ENCODE results near the gene ZGLP1.

ZGLP1 gene

DNA sequence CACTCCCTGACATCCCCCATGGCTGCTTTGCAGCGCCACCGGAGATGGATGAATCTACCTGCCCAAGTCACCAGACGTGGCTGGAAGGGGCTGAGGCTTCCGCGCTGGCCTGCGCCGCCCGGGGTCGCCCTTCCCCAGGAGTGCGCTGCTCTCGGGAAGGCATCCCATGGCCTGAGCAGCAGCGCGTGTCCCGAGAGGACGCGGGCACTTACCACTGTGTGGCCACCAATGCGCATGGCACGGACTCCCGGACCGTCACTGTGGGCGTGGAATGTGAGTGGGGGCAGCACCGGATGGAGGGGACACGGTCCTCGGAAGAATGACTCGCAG lies 15.3 kb downstream of the ZGLP1 start:
- Histone ChIP-seq H3K9ac (ENCODE audit: low read length in 5 of 5) (no peak overlapping the region), H3K9me3 (ENCODE audit: control insufficient read depth in 5 of 5, low read length in 5 of 5) (no peaks in the 10 kb centered on the region), H3K36me3 (ENCODE audit: control insufficient read depth in 5 of 5, insufficient read depth in 5 of 5, low read length in 5 of 5) (no peaks in the 10 kb centered on the region), H3K27me3 (ENCODE audit: control insufficient read depth in 5 of 5, insufficient read depth in 4 of 5, low read length in 5 of 5) (peaks cover 48 to 72% (median 62%) of the 10 kb centered on the region in 5 donors), H3K4me1 (ENCODE audit: control insufficient read depth in 5 of 5, insufficient read depth in 5 of 5, low read length in 5 of 5) (peaks cover 2 to 62% (median 48%) of the 10 kb centered on the region in 5 donors), H3K27ac (ENCODE audit: low read depth, low read length) (no peak overlapping the region), H3K4me3 (ENCODE audit: low read depth in 1 of 5, low read length in 5 of 5) (no peak overlapping the region)

DNA sequence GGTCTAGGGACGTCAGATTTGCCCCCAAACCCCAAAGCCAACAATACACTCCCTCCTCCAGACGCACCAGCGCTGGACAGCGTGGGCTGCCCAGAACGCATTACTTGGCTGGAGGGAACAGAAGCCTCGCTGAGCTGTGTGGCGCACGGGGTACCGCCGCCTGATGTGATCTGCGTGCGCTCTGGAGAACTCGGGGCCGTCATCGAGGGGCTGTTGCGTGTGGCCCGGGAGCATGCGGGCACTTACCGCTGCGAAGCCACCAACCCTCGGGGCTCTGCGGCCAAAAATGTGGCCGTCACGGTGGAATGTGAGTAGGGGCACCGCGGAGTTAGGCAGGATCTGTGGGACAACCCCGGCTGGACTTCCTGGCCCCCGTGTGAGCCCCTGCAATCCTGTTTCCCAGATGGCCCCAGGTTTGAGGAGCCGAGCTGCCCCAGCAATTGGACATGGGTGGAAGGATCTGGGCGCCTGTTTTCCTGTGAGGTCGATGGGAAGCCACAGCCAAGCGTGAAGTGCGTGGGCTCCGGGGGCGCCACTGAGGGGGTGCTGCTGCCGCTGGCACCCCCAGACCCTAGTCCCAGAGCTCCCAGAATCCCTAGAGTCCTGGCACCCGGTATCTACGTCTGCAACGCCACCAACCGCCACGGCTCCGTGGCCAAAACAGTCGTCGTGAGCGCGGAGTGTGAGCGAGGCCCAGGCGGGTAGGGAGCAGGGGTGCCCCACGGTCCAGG lies 15.8 kb downstream of the ZGLP1 start:
- no peak overlapping the region for H3K9ac ChIP-seq (ENCODE audit: low read length in 5 of 5)
- peaks cover 50 to 77% (median 67%) of the 10 kb centered on the region in 5 donors for H3K27me3 ChIP-seq (ENCODE audit: control insufficient read depth in 5 of 5, insufficient read depth in 4 of 5, low read length in 5 of 5)
- no peak overlapping the region for H3K4me3 ChIP-seq (ENCODE audit: low read depth in 1 of 5, low read length in 5 of 5)
- H3K9me3 ChIP-seq (ENCODE audit: control insufficient read depth in 5 of 5, low read length in 5 of 5) = no peaks in the 10 kb centered on the region
- no peaks in the 10 kb centered on the region for H3K36me3 ChIP-seq (ENCODE audit: control insufficient read depth in 5 of 5, insufficient read depth in 5 of 5, low read length in 5 of 5)
- H3K27ac ChIP-seq (ENCODE audit: low read depth, low read length) = no peak overlapping the region
- peaks cover 2 to 67% (median 53%) of the 10 kb centered on the region in 5 donors for H3K4me1 ChIP-seq (ENCODE audit: control insufficient read depth in 5 of 5, insufficient read depth in 5 of 5, low read length in 5 of 5)

DNA sequence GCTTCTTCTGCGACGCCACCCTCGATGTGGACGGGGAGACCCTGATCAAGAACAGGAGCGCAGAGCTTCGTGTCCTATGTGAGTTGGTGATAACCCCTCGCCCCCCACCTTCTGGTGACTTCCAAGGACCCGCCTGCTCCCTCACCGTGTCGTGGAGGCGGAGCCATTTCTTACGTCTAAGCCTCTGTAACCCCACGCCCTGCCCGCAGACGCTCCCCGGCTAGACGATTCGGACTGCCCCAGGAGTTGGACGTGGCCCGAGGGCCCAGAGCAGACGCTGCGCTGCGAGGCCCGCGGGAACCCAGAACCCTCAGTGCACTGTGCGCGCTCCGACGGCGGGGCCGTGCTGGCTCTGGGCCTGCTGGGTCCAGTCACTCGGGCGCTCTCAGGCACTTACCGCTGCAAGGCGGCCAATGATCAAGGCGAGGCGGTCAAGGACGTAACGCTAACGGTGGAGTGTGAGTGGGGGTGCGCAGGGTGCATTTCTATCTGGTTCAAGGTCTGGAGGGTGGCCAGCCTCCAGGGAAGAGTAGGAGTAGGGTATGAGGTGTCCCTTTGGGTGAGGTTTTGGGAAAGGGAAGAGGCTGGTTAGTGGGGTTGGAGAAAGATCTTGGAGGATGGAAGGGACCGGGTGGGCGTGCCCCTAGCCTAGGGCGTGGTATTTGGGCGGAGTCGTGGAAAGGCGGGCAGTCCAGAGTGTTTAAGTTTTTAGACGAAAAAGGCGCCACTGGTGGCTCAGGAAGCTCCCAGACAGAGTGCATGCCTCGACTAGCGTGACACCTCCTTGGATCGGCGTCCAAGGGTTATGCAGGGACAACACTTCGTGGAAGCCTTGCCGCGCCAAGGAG lies 16.6 kb downstream of the ZGLP1 start:
- peak overlapping the region; percentile 19 to 66 (median 51) for H3K4me3 ChIP-seq (ENCODE audit: low read depth in 1 of 5, low read length in 5 of 5)
- no peaks in the 10 kb centered on the region for H3K36me3 ChIP-seq (ENCODE audit: control insufficient read depth in 5 of 5, insufficient read depth in 5 of 5, low read length in 5 of 5)
- H3K27me3 ChIP-seq (ENCODE audit: control insufficient read depth in 5 of 5, insufficient read depth in 4 of 5, low read length in 5 of 5) = peaks cover 56 to 84% (median 73%) of the 10 kb centered on the region in 5 donors
- peak overlapping the region in 1 of 5 donors; percentile 52 for H3K9ac ChIP-seq (ENCODE audit: low read length in 5 of 5)
- peaks cover 2 to 70% (median 57%) of the 10 kb centered on the region in 5 donors for H3K4me1 ChIP-seq (ENCODE audit: control insufficient read depth in 5 of 5, insufficient read depth in 5 of 5, low read length in 5 of 5)
- no peak overlapping the region for H3K27ac ChIP-seq (ENCODE audit: low read depth, low read length)
- no peaks in the 10 kb centered on the region for H3K9me3 ChIP-seq (ENCODE audit: control insufficient read depth in 5 of 5, low read length in 5 of 5)

DNA sequence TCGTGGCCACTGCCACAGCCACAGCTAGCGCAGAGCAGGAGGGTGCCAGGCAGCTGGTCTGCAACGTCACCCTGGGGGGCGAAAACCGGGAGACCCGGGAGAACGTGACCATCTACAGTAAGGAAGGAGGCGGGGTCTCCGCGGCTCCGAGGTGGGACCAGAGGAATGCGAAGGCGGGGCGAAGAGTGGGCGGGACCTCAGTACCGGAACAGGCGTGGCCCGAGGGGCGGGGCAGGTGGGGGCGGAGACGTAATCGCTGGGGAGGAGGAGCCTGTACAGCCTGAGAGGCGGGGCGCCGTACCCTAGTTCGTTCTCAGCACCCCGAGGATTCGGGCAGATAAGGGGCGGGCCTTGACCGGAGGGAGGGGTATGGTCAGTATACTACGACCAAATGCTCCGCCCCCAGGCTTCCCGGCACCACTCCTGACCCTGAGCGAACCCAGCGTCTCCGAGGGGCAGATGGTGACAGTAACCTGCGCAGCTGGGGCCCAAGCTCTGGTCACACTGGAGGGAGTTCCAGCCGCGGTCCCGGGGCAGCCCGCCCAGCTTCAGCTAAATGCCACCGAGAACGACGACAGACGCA lies 17.3 kb downstream of the ZGLP1 start:
- peaks cover 2 to 78% (median 59%) of the 10 kb centered on the region in 5 donors for H3K4me1 ChIP-seq (ENCODE audit: control insufficient read depth in 5 of 5, insufficient read depth in 5 of 5, low read length in 5 of 5)
- peak overlapping the region; percentile 31 to 66 (median 51) for H3K4me3 ChIP-seq (ENCODE audit: low read depth in 1 of 5, low read length in 5 of 5)
- H3K36me3 ChIP-seq (ENCODE audit: control insufficient read depth in 5 of 5, insufficient read depth in 5 of 5, low read length in 5 of 5) = no peaks in the 10 kb centered on the region
- peak overlapping the region in 1 of 5 donors; percentile 52 for H3K9ac ChIP-seq (ENCODE audit: low read length in 5 of 5)
- no peak overlapping the region for H3K27ac ChIP-seq (ENCODE audit: low read depth, low read length)
- H3K27me3 ChIP-seq (ENCODE audit: control insufficient read depth in 5 of 5, insufficient read depth in 4 of 5, low read length in 5 of 5) = peaks cover 62 to 91% (median 80%) of the 10 kb centered on the region in 5 donors
- H3K9me3 ChIP-seq (ENCODE audit: control insufficient read depth in 5 of 5, low read length in 5 of 5) = no peaks in the 10 kb centered on the region

DNA sequence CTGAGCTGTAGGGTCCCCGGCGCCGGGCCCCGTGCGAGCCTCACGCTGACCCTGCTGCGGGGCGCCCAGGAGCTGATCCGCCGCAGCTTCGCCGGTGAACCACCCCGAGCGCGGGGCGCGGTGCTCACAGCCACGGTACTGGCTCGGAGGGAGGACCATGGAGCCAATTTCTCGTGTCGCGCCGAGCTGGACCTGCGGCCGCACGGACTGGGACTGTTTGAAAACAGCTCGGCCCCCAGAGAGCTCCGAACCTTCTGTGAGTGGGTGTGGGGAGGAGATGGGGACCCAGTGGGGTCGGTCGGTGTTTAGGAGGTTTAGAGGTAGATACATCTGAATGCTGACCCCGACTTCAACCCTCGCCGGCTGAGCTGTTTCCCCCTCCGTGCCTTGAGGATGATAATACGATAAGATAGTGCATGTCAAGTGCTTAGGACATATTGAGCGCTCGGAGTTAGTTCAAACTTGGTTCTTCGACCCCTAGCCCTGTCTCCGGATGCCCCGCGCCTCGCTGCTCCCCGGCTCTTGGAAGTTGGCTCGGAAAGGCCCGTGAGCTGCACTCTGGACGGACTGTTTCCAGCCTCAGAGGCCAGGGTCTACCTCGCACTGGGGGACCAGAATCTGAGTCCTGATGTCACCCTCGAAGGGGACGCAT lies 17.9 kb downstream of the ZGLP1 start:
- Histone ChIP-seq H3K4me3 (ENCODE audit: low read depth in 1 of 5, low read length in 5 of 5) (peak overlapping the region in 4 of 5 donors; percentile 32 to 66 (median 52)), H3K27me3 (ENCODE audit: control insufficient read depth in 5 of 5, insufficient read depth in 4 of 5, low read length in 5 of 5) (peaks cover 60 to 91% (median 80%) of the 10 kb centered on the region in 5 donors), H3K4me1 (ENCODE audit: control insufficient read depth in 5 of 5, insufficient read depth in 5 of 5, low read length in 5 of 5) (peaks cover 2 to 84% (median 65%) of the 10 kb centered on the region in 5 donors), H3K9me3 (ENCODE audit: control insufficient read depth in 5 of 5, low read length in 5 of 5) (no peaks in the 10 kb centered on the region), H3K9ac (ENCODE audit: low read length in 5 of 5) (peak overlapping the region in 2 of 5 donors; percentile 30 to 41), H3K27ac (ENCODE audit: low read depth, low read length) (no peak overlapping the region), H3K36me3 (ENCODE audit: control insufficient read depth in 5 of 5, insufficient read depth in 5 of 5, low read length in 5 of 5) (no peaks in the 10 kb centered on the region)

DNA sequence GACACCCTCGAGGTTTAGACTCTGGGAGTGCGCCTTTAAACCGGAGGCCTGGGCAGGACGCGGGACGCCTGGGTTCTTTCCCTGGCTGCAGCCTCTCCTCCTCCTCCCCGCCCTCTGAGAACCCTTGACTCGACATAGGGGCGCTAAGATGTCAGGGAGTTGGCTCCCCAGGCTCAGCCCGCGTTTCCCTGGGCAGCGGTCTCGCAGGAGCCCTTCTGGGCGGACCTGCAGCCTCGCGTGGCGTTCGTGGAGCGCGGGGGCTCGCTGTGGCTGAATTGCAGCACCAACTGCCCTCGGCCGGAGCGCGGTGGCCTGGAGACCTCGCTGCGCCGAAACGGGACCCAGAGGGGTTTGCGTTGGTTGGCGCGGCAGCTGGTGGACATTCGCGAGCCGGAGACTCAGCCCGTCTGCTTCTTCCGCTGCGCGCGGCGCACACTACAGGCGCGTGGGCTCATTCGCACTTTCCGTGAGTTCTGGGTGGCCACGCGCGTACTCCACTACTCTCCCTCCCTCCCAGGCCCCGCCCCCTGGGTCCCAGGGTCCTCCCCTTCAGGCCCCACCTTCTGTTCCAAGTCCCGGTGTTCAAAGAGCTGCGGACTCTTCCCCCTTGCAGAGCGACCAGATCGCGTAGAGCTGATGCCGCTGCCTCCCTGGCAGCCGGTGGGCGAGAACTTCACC lies 18.6 kb downstream of the ZGLP1 start:
- Histone ChIP-seq H3K36me3 (ENCODE audit: control insufficient read depth in 5 of 5, insufficient read depth in 5 of 5, low read length in 5 of 5) (peaks cover 0 to 3% (median 0%) of the 10 kb centered on the region in 5 donors), H3K9me3 (ENCODE audit: control insufficient read depth in 5 of 5, low read length in 5 of 5) (no peaks in the 10 kb centered on the region), H3K4me1 (ENCODE audit: control insufficient read depth in 5 of 5, insufficient read depth in 5 of 5, low read length in 5 of 5) (peaks cover 2 to 88% (median 70%) of the 10 kb centered on the region in 5 donors), H3K4me3 (ENCODE audit: low read depth in 1 of 5, low read length in 5 of 5) (peak overlapping the region in 4 of 5 donors; percentile 32 to 66 (median 52)), H3K9ac (ENCODE audit: low read length in 5 of 5) (peak overlapping the region in 2 of 5 donors; percentile 41 to 45), H3K27me3 (ENCODE audit: control insufficient read depth in 5 of 5, insufficient read depth in 4 of 5, low read length in 5 of 5) (peaks cover 53 to 93% (median 77%) of the 10 kb centered on the region in 5 donors), H3K27ac (ENCODE audit: low read depth, low read length) (no peak overlapping the region)

DNA sequence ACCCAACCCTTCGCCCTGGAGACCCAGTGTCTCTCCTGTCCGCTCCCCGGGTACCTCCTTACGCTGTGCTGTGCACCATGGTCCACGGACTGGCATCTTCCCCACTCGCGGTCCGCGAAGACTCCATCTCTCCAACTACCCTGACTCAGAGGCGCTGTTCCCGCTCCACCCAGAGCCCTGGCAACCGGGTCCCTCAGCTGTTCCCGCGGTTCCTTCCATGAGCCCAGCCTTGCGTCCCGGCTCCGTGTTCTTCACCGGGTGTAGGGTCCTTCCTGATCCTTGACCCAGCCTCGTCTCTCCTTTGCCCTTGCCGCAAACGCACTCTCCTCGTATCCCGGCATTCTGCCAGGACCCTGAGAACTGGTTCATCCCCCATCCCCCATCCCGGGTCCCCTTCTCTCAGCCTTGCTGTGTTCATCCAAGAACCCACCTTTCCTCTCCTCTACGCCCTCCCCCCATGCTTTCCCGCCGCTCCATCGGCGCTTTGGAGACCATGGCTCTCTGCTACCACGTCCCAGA lies 19.2 kb downstream of the ZGLP1 start:
- peaks cover 49 to 88% (median 71%) of the 10 kb centered on the region in 5 donors for H3K27me3 ChIP-seq (ENCODE audit: control insufficient read depth in 5 of 5, insufficient read depth in 4 of 5, low read length in 5 of 5)
- H3K4me3 ChIP-seq (ENCODE audit: low read depth in 1 of 5, low read length in 5 of 5) = peak overlapping the region in 3 of 5 donors; percentile 51 to 66 (median 52)
- peaks cover 4 to 88% (median 66%) of the 10 kb centered on the region in 5 donors for H3K4me1 ChIP-seq (ENCODE audit: control insufficient read depth in 5 of 5, insufficient read depth in 5 of 5, low read length in 5 of 5)
- peaks cover 0 to 9% (median 4%) of the 10 kb centered on the region in 5 donors for H3K36me3 ChIP-seq (ENCODE audit: control insufficient read depth in 5 of 5, insufficient read depth in 5 of 5, low read length in 5 of 5)
- H3K9me3 ChIP-seq (ENCODE audit: control insufficient read depth in 5 of 5, low read length in 5 of 5) = no peaks in the 10 kb centered on the region
- no peak overlapping the region for H3K27ac ChIP-seq (ENCODE audit: low read depth, low read length)
- peak overlapping the region in 1 of 5 donors; percentile 45 for H3K9ac ChIP-seq (ENCODE audit: low read length in 5 of 5)

DNA sequence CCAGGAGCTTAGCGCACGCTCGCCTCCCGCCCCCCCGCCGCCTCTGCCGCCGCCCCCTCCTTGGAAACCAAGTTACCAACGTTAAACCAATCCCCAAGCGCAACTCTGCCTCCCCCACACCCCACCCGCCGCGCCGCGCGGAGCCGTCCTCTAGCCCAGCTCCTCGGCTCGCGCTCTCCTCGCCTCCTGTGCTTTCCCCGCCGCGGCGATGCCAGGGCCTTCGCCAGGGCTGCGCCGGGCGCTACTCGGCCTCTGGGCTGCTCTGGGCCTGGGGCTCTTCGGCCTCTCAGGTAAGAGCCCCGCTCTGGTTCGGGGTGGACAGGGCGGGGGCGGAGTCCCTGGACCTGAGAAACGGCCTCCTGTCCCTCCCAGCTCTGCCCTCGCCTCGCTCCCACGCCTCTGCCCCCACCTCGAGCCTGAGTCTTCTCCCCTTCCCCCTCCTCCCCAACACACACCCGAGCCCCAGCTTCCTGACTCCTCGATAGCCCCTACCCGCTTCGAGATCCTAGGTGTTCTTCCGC lies 19.7 kb downstream of the ZGLP1 start, which contains the start of gene ICAM5:
Gene ICAM5 (plus strand): TSS at position 117 of the 521 bp plus-strand sequence. CDS start 92 bp downstream, at position 209.
- Histone ChIP-seq H3K27me3 (ENCODE audit: control insufficient read depth in 5 of 5, insufficient read depth in 4 of 5, low read length in 5 of 5) (peaks cover 49 to 83% (median 66%) of the 10 kb centered on the region in 5 donors), H3K36me3 (ENCODE audit: control insufficient read depth in 5 of 5, insufficient read depth in 5 of 5, low read length in 5 of 5) (peaks cover 0 to 14% (median 9%) of the 10 kb centered on the region in 5 donors), H3K4me3 (ENCODE audit: low read depth in 1 of 5, low read length in 5 of 5) (peak within 1 kb of the TSS in 3 of 5 donors; percentile 51 to 66 (median 52)), H3K9me3 (ENCODE audit: control insufficient read depth in 5 of 5, low read length in 5 of 5) (no peaks in the 10 kb centered on the region), H3K9ac (ENCODE audit: low read length in 5 of 5) (peak within 1 kb of the TSS in 1 of 5 donors; percentile 45), H3K27ac (ENCODE audit: low read depth, low read length) (no peak within 1 kb of the TSS), H3K4me1 (ENCODE audit: control insufficient read depth in 5 of 5, insufficient read depth in 5 of 5, low read length in 5 of 5) (peaks cover 5 to 88% (median 61%) of the 10 kb centered on the region in 5 donors)
